ENCODE data around the gene ALKAL2. TPM values are rescaled to one million over a fixed set of nuclear protein-coding genes. Genes with fewer than 3 reads are reported as not detected.

Gene ALKAL2
- total and polyA plus RNA-seq, 2 of the 13 experiments (the other 11 are each of a cell fraction or from before 2014, with no cell fraction given), result 0.22 to 1.7 TPM

DNA sequence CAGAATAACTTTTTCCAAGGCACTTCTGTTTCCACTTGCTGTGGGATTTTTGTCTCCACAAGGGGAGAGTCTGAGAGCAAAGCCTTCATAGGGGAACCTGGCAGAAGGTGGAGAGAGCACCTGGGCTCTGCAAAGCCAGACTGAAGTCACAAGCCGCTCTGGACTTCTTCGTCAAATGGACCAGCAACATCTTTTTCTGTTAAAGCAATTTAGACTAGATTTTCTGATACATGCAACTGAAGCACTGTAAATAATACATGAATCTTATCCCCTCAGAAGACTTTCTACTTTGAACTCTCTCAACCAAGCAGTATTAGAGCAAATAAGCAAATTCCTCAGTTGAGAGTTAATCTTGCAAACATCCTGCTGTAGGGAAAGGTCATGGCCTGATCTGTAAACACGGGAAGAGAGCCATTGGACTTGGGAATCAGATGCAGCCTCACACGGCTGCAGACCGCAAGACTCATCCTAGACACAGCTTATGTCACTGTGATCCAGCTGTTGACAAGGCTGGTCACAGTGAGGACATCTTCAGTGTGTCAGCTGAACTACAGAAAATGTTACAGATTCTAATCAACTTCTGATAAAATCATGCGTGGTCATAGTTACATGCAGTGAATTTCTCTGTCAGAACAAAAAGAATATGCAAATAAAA lies 27.3 kb downstream of the ALKAL2 start (continued):
- TF ChIP-seq, protein P1, sequence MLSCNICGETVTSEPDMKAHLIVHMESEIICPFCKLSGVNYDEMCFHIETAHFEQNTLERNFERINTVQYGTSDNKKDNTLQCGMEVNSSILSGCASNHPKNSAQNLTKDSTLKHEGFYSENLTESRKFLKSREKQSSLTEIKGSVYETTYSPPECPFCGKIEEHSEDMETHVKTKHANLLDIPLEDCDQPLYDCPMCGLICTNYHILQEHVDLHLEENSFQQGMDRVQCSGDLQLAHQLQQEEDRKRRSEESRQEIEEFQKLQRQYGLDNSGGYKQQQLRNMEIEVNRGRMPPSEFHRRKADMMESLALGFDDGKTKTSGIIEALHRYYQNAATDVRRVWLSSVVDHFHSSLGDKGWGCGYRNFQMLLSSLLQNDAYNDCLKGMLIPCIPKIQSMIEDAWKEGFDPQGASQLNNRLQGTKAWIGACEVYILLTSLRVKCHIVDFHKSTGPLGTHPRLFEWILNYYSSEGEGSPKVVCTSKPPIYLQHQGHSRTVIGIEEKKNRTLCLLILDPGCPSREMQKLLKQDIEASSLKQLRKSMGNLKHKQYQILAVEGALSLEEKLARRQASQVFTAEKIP (CRISPR knock-in tag; IDR thresholded peaks at IDR 0.05; ENCODE audit: borderline replicate concordance), result no peak
- TF ChIP-seq, protein P2, sequence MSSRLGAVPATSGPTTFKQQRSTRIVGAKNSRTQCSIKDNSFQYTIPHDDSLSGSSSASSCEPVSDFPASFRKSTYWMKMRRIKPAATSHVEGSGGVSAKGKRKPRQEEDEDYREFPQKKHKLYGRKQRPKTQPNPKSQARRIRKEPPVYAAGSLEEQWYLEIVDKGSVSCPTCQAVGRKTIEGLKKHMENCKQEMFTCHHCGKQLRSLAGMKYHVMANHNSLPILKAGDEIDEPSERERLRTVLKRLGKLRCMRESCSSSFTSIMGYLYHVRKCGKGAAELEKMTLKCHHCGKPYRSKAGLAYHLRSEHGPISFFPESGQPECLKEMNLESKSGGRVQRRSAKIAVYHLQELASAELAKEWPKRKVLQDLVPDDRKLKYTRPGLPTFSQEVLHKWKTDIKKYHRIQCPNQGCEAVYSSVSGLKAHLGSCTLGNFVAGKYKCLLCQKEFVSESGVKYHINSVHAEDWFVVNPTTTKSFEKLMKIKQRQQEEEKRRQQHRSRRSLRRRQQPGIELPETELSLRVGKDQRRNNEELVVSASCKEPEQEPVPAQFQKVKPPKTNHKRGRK (CRISPR knock-in tag; IDR thresholded peaks at IDR 0.05), result no peak
- TF ChIP-seq, protein P3, sequence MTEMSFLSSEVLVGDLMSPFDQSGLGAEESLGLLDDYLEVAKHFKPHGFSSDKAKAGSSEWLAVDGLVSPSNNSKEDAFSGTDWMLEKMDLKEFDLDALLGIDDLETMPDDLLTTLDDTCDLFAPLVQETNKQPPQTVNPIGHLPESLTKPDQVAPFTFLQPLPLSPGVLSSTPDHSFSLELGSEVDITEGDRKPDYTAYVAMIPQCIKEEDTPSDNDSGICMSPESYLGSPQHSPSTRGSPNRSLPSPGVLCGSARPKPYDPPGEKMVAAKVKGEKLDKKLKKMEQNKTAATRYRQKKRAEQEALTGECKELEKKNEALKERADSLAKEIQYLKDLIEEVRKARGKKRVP (CRISPR knock-in tag; IDR thresholded peaks at IDR 0.05), result peak in 1 of 2 experiments; percentile 91; a peak in 2 of 4 replicates
- TF ChIP-seq, protein P4, sequence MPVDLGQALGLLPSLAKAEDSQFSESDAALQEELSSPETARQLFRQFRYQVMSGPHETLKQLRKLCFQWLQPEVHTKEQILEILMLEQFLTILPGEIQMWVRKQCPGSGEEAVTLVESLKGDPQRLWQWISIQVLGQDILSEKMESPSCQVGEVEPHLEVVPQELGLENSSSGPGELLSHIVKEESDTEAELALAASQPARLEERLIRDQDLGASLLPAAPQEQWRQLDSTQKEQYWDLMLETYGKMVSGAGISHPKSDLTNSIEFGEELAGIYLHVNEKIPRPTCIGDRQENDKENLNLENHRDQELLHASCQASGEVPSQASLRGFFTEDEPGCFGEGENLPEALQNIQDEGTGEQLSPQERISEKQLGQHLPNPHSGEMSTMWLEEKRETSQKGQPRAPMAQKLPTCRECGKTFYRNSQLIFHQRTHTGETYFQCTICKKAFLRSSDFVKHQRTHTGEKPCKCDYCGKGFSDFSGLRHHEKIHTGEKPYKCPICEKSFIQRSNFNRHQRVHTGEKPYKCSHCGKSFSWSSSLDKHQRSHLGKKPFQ (CRISPR knock-in tag; IDR thresholded peaks at IDR 0.05; ENCODE audit: insufficient replicate concordance), result peak; percentile 76
- TF ChIP-seq ZNF138 (CRISPR knock-in tag; IDR thresholded peaks at IDR 0.05; ENCODE audit: low read depth) (no peak), CBX5 (CRISPR knock-in tag; IDR thresholded peaks at IDR 0.05; ENCODE audit: borderline replicate concordance) (peak; percentile 100), ELF4 (CRISPR knock-in tag; IDR thresholded peaks at IDR 0.05; ENCODE audit: borderline replicate concordance) (peak; percentile 79), RARA (CRISPR knock-in tag; IDR thresholded peaks at IDR 0.05) (peak; percentile 100), GZF1 (CRISPR knock-in tag; IDR thresholded peaks at IDR 0.05) (no peak), SRSF1 (optimal IDR thresholded peaks at IDR 0.05; ENCODE audit: low read depth, low read length) (no peak), RFX1 (IDR thresholded peaks at IDR 0.05) (no peak), KDM3A (CRISPR knock-in tag; IDR thresholded peaks at IDR 0.05; ENCODE audit: low read depth) (peak; percentile 100), ZNF546 (CRISPR knock-in tag; conservative IDR thresholded peaks at IDR 0.05) (no peak)
- TF ChIP-seq, protein P5, sequence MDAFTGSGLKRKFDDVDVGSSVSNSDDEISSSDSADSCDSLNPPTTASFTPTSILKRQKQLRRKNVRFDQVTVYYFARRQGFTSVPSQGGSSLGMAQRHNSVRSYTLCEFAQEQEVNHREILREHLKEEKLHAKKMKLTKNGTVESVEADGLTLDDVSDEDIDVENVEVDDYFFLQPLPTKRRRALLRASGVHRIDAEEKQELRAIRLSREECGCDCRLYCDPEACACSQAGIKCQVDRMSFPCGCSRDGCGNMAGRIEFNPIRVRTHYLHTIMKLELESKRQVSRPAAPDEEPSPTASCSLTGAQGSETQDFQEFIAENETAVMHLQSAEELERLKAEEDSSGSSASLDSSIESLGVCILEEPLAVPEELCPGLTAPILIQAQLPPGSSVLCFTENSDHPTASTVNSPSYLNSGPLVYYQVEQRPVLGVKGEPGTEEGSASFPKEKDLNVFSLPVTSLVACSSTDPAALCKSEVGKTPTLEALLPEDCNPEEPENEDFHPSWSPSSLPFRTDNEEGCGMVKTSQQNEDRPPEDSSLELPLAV (CRISPR knock-in tag; conservative IDR thresholded peaks at IDR 0.05; ENCODE audit: low read depth), result no peak
- TF ChIP-seq, protein P6, sequence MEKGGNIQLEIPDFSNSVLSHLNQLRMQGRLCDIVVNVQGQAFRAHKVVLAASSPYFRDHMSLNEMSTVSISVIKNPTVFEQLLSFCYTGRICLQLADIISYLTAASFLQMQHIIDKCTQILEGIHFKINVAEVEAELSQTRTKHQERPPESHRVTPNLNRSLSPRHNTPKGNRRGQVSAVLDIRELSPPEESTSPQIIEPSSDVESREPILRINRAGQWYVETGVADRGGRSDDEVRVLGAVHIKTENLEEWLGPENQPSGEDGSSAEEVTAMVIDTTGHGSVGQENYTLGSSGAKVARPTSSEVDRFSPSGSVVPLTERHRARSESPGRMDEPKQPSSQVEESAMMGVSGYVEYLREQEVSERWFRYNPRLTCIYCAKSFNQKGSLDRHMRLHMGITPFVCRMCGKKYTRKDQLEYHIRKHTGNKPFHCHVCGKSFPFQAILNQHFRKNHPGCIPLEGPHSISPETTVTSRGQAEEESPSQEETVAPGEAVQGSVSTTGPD (CRISPR knock-in tag; IDR thresholded peaks at IDR 0.05), result no peak
- TF ChIP-seq, protein P7, sequence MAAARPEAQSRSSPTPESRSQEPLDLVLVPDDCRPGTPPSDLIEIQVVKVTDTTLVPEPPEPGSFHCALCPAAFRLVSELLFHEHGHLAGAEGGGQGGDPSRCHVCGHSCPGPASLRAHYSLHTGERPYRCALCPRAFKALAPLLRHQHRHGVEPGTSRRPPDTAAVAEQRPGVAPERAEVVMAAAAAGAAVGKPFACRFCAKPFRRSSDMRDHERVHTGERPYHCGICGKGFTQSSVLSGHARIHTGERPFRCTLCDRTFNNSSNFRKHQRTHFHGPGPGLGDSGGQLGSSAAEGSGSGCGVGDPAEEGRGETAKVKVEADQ (CRISPR knock-in tag; IDR thresholded peaks at IDR 0.05; ENCODE audit: borderline replicate concordance), result no peak
- TF ChIP-seq, protein P8, sequence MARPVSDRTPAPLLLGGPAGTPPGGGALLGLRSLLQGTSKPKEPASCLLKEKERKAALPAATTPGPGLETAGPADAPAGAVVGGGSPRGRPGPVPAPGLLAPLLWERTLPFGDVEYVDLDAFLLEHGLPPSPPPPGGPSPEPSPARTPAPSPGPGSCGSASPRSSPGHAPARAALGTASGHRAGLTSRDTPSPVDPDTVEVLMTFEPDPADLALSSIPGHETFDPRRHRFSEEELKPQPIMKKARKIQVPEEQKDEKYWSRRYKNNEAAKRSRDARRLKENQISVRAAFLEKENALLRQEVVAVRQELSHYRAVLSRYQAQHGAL (CRISPR knock-in tag; IDR thresholded peaks at IDR 0.05; ENCODE audit: not compliant biosample characterization), result no peak

Measured in HepG2 (cell line).